Hepatocyte (in vitro differentiated cells): ENCODE measurements around the gene EFCAB6. TPM values are rescaled to one million over a fixed set of nuclear protein-coding genes. Genes with fewer than 3 reads are reported as not detected.

Experiments
- DNase-seq: peaks from one replicate; pipeline ENCODE4 v3.0.0-alpha.2; 2016; ENCODE audit warnings: low spot score
- H2AFZ ChIP-seq: fragments of 200-600 bp; sonication (generic); 2 replicates; pipeline ENCODE4 v1.6.0; 2016; ENCODE audit warnings: antibody characterized with exemption, mild to moderate bottlenecking
- H3K27ac ChIP-seq: fragments of 200-600 bp; sonication (generic); 2 replicates; pipeline ENCODE4 v1.5.1; 2016; ENCODE audit warnings: mild to moderate bottlenecking
- H3K27me3 ChIP-seq: fragments of 200-600 bp; sonication (generic); 2 replicates; pipeline ENCODE4 v1.6.1; 2016
- H3K36me3 ChIP-seq: fragments of 200-600 bp; sonication (generic); replicated peaks from 2 replicates; pipeline ENCODE4 v1.5.1; 2016; ENCODE audit warnings: low read depth; ENCODE audit not compliant: insufficient read depth
- H3K4me1 ChIP-seq: fragments of 200-600 bp; sonication (generic); 2 replicates; pipeline ENCODE4 v1.5.1; 2016; ENCODE audit warnings: mild to moderate bottlenecking, moderate library complexity; ENCODE audit not compliant: insufficient read depth
- H3K4me2 ChIP-seq: fragments of 200-600 bp; sonication (generic); 2 replicates; pipeline ENCODE4 v1.6.0; 2016
- H3K4me3 ChIP-seq: fragments of 200-600 bp; sonication (generic); 2 replicates; pipeline ENCODE4 v1.5.1; 2016; ENCODE audit warnings: mild to moderate bottlenecking
- H3K79me2 ChIP-seq: fragments of 200-600 bp; sonication (generic); 2 replicates; pipeline ENCODE4 v1.6.0; 2017; ENCODE audit warnings: mild to moderate bottlenecking
- H3K9me2 ChIP-seq: fragments of 200-600 bp; sonication (generic); replicated peaks from 2 replicates; pipeline ENCODE4 v1.6.0; 2017; ENCODE audit warnings: mild to moderate bottlenecking; ENCODE audit not compliant: insufficient read depth
- H3K9me3 ChIP-seq: fragments of 200-600 bp; sonication (generic); 2 replicates; pipeline ENCODE4 v1.5.1; 2016; ENCODE audit warnings: low read depth, mild to moderate bottlenecking
- H4K20me1 ChIP-seq: fragments of 200-600 bp; sonication (generic); 2 replicates; pipeline ENCODE4 v1.6.0; 2016; ENCODE audit warnings: mild to moderate bottlenecking; ENCODE audit not compliant: insufficient read depth, poor library complexity, severe bottlenecking
- CTCF ChIP-seq: fragments of 200-600 bp; sonication (generic); IDR thresholded peaks from 2 replicates; pipeline ENCODE4 v1.5.1; 2016; ENCODE audit warnings: antibody characterized with exemption, mild to moderate bottlenecking; ENCODE audit not compliant: poor library complexity
- EZH2 ChIP-seq: fragments of 200-600 bp; sonication (generic); IDR thresholded peaks from 2 replicates; pipeline ENCODE4 v1.6.1; 2016; ENCODE audit warnings: antibody characterized with exemption, mild to moderate bottlenecking, borderline replicate concordance
- EZH2phosphoT487 ChIP-seq: fragments of 200-600 bp; sonication (generic); IDR thresholded peaks from one replicate; pipeline ENCODE4 v1.6.1; 2018; ENCODE audit warnings: antibody characterized with exemption, mild to moderate bottlenecking, low read depth, moderate library complexity; ENCODE audit not compliant: unreplicated experiment, severe bottlenecking
- WGBS: methylation state at CpG from one replicate; pipeline ENCODE4 v1.1.6; 2016; ENCODE audit warnings: low lambda C conversion rate; ENCODE audit errors: missing lambda C conversion rate; 5-methylcytosine and 5-hydroxymethylcytosine counted together
- polyA plus RNA-seq: library from polyadenylated mRNA; unstranded; fragments of >200 nt; fragmentation: Nextera tagmentation; extraction: Ambion mirVana; gene quantifications from 2 replicates; pipeline ENCODE4 v1.2.1, GENCODE V29; 2016
- total RNA-seq: library from RNA; depleted of rRNA; stranded (reverse); fragments of >200 nt; gene quantifications from 2 replicates; pipeline ENCODE4 v1.2.3, GENCODE V29; 2014

The EFCAB6 gene
- total and polyA plus RNA-seq, 2 experiments from 2014 or later = 0.59 to 2.1 TPM

- Histone ChIP-seq H2AFZ (no peak overlapping the region), H3K79me2 (no peaks in the 10 kb centered on the region), H3K27me3 (no peaks in the 10 kb centered on the region), H3K36me3 (no peaks in the 10 kb centered on the region), H3K4me3 (no peak overlapping the region), H3K4me2 (no peak overlapping the region), H3K9me3 (no peaks in the 10 kb centered on the region), H3K4me1 (no peaks in the 10 kb centered on the region), H3K27ac (no peak overlapping the region), H4K20me1 (no peaks in the 10 kb centered on the region), H3K9me2 (no peaks in the 10 kb centered on the region)
- no peak for DNase-seq
- WGBS = 89% methylated on average over 1 of the region's 1 CpG
- TF ChIP-seq EZH2 (no peak), CTCF (no peak), EZH2phosphoT487 (no peak)
These were observed 229.7 kb downstream of the EFCAB6 start for GRCh38 chr22:43582394-43582793.

GRCh38 chr22:43580271-43580750 lies 231.8 kb downstream of the EFCAB6 start:
- no peaks in the 10 kb centered on the region for H3K27me3 ChIP-seq
- H3K4me3 ChIP-seq = no peak overlapping the region
- H3K4me1 ChIP-seq = no peaks in the 10 kb centered on the region
- H3K36me3 ChIP-seq = no peaks in the 10 kb centered on the region
- H3K4me2 ChIP-seq = no peak overlapping the region
- DNase-seq = no peak
- no peak overlapping the region for H2AFZ ChIP-seq
- H3K79me2 ChIP-seq = no peaks in the 10 kb centered on the region
- WGBS = 75% methylated on average over 4 of the region's 4 CpGs
- no peak overlapping the region for H3K27ac ChIP-seq
- no peaks in the 10 kb centered on the region for H3K9me3 ChIP-seq
- TF ChIP-seq CTCF (no peak), EZH2phosphoT487 (no peak), EZH2 (no peak)
- no peaks in the 10 kb centered on the region for H3K9me2 ChIP-seq
- H4K20me1 ChIP-seq = no peaks in the 10 kb centered on the region

GRCh38 chr22:43574738-43575137 lies 237.4 kb downstream of the EFCAB6 start:
- no peak overlapping the region for H3K4me2 ChIP-seq
- WGBS = 87% methylated on average over 5 of the region's 5 CpGs
- no peaks in the 10 kb centered on the region for H3K9me3 ChIP-seq
- no peak overlapping the region for H3K4me3 ChIP-seq
- no peak overlapping the region for H2AFZ ChIP-seq
- TF ChIP-seq EZH2 = no peak
- no peak for TF ChIP-seq EZH2phosphoT487
- TF ChIP-seq CTCF = no peak
- no peaks in the 10 kb centered on the region for H3K36me3 ChIP-seq
- H3K9me2 ChIP-seq = no peaks in the 10 kb centered on the region
- no peaks in the 10 kb centered on the region for H3K79me2 ChIP-seq
- H4K20me1 ChIP-seq = no peaks in the 10 kb centered on the region
- H3K4me1 ChIP-seq = no peaks in the 10 kb centered on the region
- H3K27ac ChIP-seq = no peak overlapping the region
- no peak for DNase-seq
- peaks cover 7% of the 10 kb centered on the region for H3K27me3 ChIP-seq

- TF ChIP-seq EZH2phosphoT487 (no peak), EZH2 (no peak), CTCF (no peak)
- no peaks in the 10 kb centered on the region for H3K9me3 ChIP-seq
- peaks cover 7% of the 10 kb centered on the region for H3K27me3 ChIP-seq
- no peaks in the 10 kb centered on the region for H3K36me3 ChIP-seq
- no peak overlapping the region for H3K27ac ChIP-seq
- no peak overlapping the region for H3K4me3 ChIP-seq
- no peak overlapping the region for H2AFZ ChIP-seq
- DNase-seq = no peak
- WGBS = 91% methylated on average over 9 of the region's 9 CpGs
- no peaks in the 10 kb centered on the region for H4K20me1 ChIP-seq
- no peaks in the 10 kb centered on the region for H3K79me2 ChIP-seq
- H3K4me2 ChIP-seq = no peak overlapping the region
- H3K4me1 ChIP-seq = no peaks in the 10 kb centered on the region
- no peaks in the 10 kb centered on the region for H3K9me2 ChIP-seq
These were observed 239.4 kb downstream of the EFCAB6 start for GRCh38 chr22:43572710-43573109.
